PC-9 (cell line): Measurements from ENCODE around the gene POLR1F.
"Not testable (repeated sequence)": the region's sequence is repeated elsewhere in the genome, so short reads cannot be mapped to it uniquely, and the experiment has no call there.

Experiments used
- EZH2 ChIP-seq: fragments of 200-600 bp; sonication (generic); IDR thresholded peaks from 2 replicates; pipeline ENCODE4 v1.8.0; 2017; ENCODE audit warnings: antibody characterized with exemption, low read depth
- TF ChIP-seq, protein P1 (sequence below): fragments of 200-600 bp; sonication (generic); conservative IDR thresholded peaks from 2 replicates; pipeline ENCODE4 v1.6.1; 2017; ENCODE audit warnings: mixed run types, antibody characterized with exemption, mild to moderate bottlenecking, moderate library complexity

DNA sequence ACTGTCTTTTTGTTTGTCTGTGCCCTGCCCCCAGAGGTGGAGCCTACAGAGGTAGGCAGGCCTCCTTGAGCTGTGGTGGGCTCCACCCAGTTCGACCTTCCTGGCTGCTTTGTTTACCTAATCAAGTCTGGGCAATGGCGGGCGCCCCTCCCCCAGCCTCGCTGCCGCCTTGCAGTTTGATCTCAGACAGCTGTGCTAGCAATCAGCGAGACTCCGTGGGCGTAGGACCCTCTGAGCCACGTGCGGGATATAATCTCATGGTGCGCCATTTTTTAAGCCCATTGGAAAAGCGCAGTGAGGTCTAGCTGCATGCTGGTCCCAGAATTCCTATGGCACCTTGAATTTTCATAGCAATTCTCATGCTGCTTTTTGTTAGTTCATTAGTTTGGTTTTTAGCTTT lies 19.7 kb downstream of the POLR1F start:
- TF ChIP-seq, protein P1, sequence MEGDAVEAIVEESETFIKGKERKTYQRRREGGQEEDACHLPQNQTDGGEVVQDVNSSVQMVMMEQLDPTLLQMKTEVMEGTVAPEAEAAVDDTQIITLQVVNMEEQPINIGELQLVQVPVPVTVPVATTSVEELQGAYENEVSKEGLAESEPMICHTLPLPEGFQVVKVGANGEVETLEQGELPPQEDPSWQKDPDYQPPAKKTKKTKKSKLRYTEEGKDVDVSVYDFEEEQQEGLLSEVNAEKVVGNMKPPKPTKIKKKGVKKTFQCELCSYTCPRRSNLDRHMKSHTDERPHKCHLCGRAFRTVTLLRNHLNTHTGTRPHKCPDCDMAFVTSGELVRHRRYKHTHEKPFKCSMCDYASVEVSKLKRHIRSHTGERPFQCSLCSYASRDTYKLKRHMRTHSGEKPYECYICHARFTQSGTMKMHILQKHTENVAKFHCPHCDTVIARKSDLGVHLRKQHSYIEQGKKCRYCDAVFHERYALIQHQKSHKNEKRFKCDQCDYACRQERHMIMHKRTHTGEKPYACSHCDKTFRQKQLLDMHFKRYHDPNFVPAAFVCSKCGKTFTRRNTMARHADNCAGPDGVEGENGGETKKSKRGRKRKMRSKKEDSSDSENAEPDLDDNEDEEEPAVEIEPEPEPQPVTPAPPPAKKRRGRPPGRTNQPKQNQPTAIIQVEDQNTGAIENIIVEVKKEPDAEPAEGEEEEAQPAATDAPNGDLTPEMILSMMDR: not testable (repeated sequence)
- TF ChIP-seq EZH2: not testable (repeated sequence)
